GM23338 (cell line): ENCODE data around the gene RWDD4. TPM values are rescaled to one million over a fixed set of nuclear protein-coding genes. Genes with fewer than 3 reads are reported as not detected.

Source experiments
- ATAC-seq: fragments of 200-7000 bp; cut with Tn5 transposase; 3 replicates; pipeline ENCODE4 v1.9.1; 2020
- DNase-seq: peaks from one replicate; pipeline ENCODE4 v3.0.0-alpha.2; 2015; ENCODE audit warnings: low spot score
- H2AFZ ChIP-seq: fragments of 200-600 bp; sonication (generic); 2 replicates; pipeline ENCODE4 v1.8.0; 2016; ENCODE audit warnings: antibody characterized with exemption, mild to moderate bottlenecking, moderate library complexity
- H3F3A ChIP-seq: fragments of 200-600 bp; sonication (generic); replicated peaks from 2 replicates; pipeline ENCODE4 v1.8.0; 2017; ENCODE audit warnings: antibody characterized with exemption, mixed run types, low read depth
- H3K27ac ChIP-seq: fragments of 200-600 bp; sonication (generic); 2 replicates; pipeline ENCODE4 v1.6.1; 2016; ENCODE audit warnings: low read depth
- H3K27me3 ChIP-seq: fragments of 200-600 bp; sonication (generic); 2 replicates; pipeline ENCODE4 v1.8.0; 2016; ENCODE audit warnings: mild to moderate bottlenecking, mixed run types, moderate library complexity; ENCODE audit not compliant: insufficient read depth
- H3K36me3 ChIP-seq: fragments of 200-600 bp; sonication (generic); 2 replicates; pipeline ENCODE4 v1.8.0; 2016; ENCODE audit warnings: mild to moderate bottlenecking; ENCODE audit not compliant: insufficient read depth
- H3K4me1 ChIP-seq: fragments of 200-600 bp; sonication (generic); 2 replicates; pipeline ENCODE4 v1.8.0; 2016; ENCODE audit warnings: mild to moderate bottlenecking, moderate library complexity; ENCODE audit not compliant: insufficient read depth
- H3K4me2 ChIP-seq: fragments of 200-600 bp; sonication (generic); 2 replicates; pipeline ENCODE4 v1.7.1; 2017; ENCODE audit warnings: mixed run types
- H3K4me3 ChIP-seq: fragments of 200-600 bp; sonication (generic); 2 replicates; pipeline ENCODE4 v1.6.1; 2016; ENCODE audit warnings: mixed run types
- H3K79me2 ChIP-seq: fragments of 200-600 bp; sonication (generic); replicated peaks from 2 replicates; pipeline ENCODE4 v1.8.0; 2017; ENCODE audit warnings: mild to moderate bottlenecking; ENCODE audit not compliant: insufficient read depth
- H3K9me2 ChIP-seq: fragments of 200-600 bp; sonication (generic); 2 replicates; pipeline ENCODE4 v1.8.0; 2017; ENCODE audit not compliant: insufficient read depth
- H4K20me1 ChIP-seq: fragments of 200-600 bp; sonication (generic); replicated peaks from 2 replicates; pipeline ENCODE4 v1.8.0; 2017; ENCODE audit warnings: mild to moderate bottlenecking; ENCODE audit not compliant: insufficient read depth
- H3K27ac Mint-ChIP-seq: 2 replicates; pipeline ENCODE4 v1.8.0; 2020; ENCODE audit warnings: inconsistent platforms, mild to moderate bottlenecking, moderate library complexity, mixed read lengths
- H3K27me3 Mint-ChIP-seq: 3 replicates; pipeline ENCODE4 v1.8.0; 2022; ENCODE audit warnings: low read depth, mild to moderate bottlenecking, moderate library complexity, mixed read lengths, inconsistent platforms; ENCODE audit not compliant: insufficient read depth, poor library complexity
- H3K36me3 Mint-ChIP-seq: 3 replicates; pipeline ENCODE4 v1.8.0; 2021; ENCODE audit warnings: low read depth, mild to moderate bottlenecking, inconsistent platforms, moderate library complexity, mixed read lengths
- H3K4me1 Mint-ChIP-seq: 3 replicates; pipeline ENCODE4 v1.8.0; 2020; ENCODE audit warnings: mild to moderate bottlenecking, inconsistent platforms, mixed read lengths
- H3K4me3 Mint-ChIP-seq: 3 replicates; pipeline ENCODE4 v1.8.0; 2021; ENCODE audit warnings: moderate library complexity, mild to moderate bottlenecking, inconsistent platforms, mixed read lengths
- H3K9me3 Mint-ChIP-seq: 3 replicates; pipeline ENCODE4 v1.8.0; 2020; ENCODE audit warnings: moderate library complexity, mild to moderate bottlenecking, inconsistent platforms, mixed read lengths
- CREB1 ChIP-seq: fragments of 250-450 bp; sonication (Bioruptor Pico); IDR thresholded peaks from 2 replicates; pipeline ENCODE4 v1.5.0; 2020; ENCODE audit warnings: low read depth, mild to moderate bottlenecking, moderate library complexity
- EZH2 ChIP-seq: fragments of 200-600 bp; sonication (generic); IDR thresholded peaks from one replicate; pipeline ENCODE4 v1.8.0; 2017; ENCODE audit warnings: antibody characterized with exemption, mild to moderate bottlenecking, low read depth; ENCODE audit not compliant: unreplicated experiment
- EZH2phosphoT487 ChIP-seq: fragments of 200-600 bp; sonication (generic); IDR thresholded peaks from one replicate; pipeline ENCODE4 v1.8.1; 2018; ENCODE audit warnings: antibody characterized with exemption; ENCODE audit not compliant: unreplicated experiment
- NANOG ChIP-seq: IDR thresholded peaks from 2 replicates; pipeline ENCODE4 v1.6.1; 2016; ENCODE audit warnings: antibody characterized with exemption, borderline replicate concordance
- POLR2AphosphoS5 ChIP-seq: IDR thresholded peaks from 2 replicates; pipeline ENCODE4 v1.6.1; 2016; ENCODE audit warnings: antibody characterized with exemption, low read depth
- STAT1 ChIP-seq: IDR thresholded peaks from one replicate; pipeline ENCODE4 v1.6.1; 2016; ENCODE audit warnings: antibody characterized with exemption; ENCODE audit not compliant: unreplicated experiment
- ZNF114 ChIP-seq: fragments of 250-450 bp; sonication (Bioruptor Pico); IDR thresholded peaks from 2 replicates; pipeline ENCODE4 v1.5.0; 2020; ENCODE audit warnings: mild to moderate bottlenecking, moderate library complexity
- ZNF331 ChIP-seq: fragments of 250-450 bp; sonication (Bioruptor Pico); IDR thresholded peaks from 2 replicates; pipeline ENCODE4 v1.5.0; 2020; ENCODE audit warnings: low read depth, mild to moderate bottlenecking, moderate library complexity
- polyA plus RNA-seq: library from polyadenylated mRNA; unstranded; fragments of >200 nt; fragmentation: Nextera tagmentation; extraction: Ambion mirVana; gene quantifications from 2 replicates; pipeline ENCODE4 v1.2.1, GENCODE V29; 2016
- total RNA-seq: library from RNA; depleted of rRNA; stranded (reverse); fragments of >200 nt; shearing (Covaris generic); gene quantifications from 2 replicates; pipeline ENCODE4 v1.2.3, GENCODE V29; 2014
- TF ChIP-seq, protein P1 (sequence below): IDR thresholded peaks from 2 replicates; pipeline ENCODE4 v1.6.1; 2016; ENCODE audit warnings: antibody characterized with exemption
- TF ChIP-seq, protein P2 (sequence below), 2 experiments: fragments of 200-600 bp in 1 of 2; sonication (generic) in 1 of 2; conservative IDR thresholded peaks; 2 replicates each; pipeline versions ENCODE4 v1.5.1 to v1.6.1; 2016 to 2017; ENCODE audit warnings: antibody characterized with exemption in 2 of 2, low read depth in 2 of 2, mild to moderate bottlenecking in 2 of 2, moderate library complexity in 1 of 2
- TF ChIP-seq, protein P3 (sequence below): fragments of 250-450 bp; sonication (Bioruptor Pico); IDR thresholded peaks from 2 replicates; pipeline ENCODE4 v1.5.0; 2020; ENCODE audit warnings: mild to moderate bottlenecking, moderate library complexity
- TF ChIP-seq, protein P4 (sequence below): IDR thresholded peaks from one replicate; pipeline ENCODE4 v1.6.1; 2018; ENCODE audit warnings: antibody characterized with exemption; ENCODE audit not compliant: unreplicated experiment

RWDD4 gene
- total and polyA plus RNA-seq, 2 experiments from 2014 or later: 22.4 to 28.9 TPM

DNA sequence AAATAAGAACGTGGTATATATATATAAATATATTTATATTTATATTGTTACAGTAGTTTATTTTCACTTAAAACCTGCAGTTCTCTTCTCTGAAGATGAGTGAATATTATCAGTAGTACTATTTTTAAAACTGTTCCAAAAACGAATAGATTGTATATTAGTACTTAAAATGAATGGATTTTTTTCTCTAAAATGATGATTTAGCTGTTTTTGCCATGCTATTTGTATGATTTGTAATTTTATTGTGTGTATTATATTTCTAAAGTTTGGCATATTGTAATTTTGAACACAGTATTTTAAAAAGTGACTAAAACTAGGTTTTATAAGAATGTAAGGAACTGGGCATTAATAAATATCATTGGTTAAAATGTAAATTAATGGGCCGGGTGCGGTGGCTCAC, 22.1 kb upstream of the RWDD4 start (continued):
- TF ChIP-seq, protein P1, sequence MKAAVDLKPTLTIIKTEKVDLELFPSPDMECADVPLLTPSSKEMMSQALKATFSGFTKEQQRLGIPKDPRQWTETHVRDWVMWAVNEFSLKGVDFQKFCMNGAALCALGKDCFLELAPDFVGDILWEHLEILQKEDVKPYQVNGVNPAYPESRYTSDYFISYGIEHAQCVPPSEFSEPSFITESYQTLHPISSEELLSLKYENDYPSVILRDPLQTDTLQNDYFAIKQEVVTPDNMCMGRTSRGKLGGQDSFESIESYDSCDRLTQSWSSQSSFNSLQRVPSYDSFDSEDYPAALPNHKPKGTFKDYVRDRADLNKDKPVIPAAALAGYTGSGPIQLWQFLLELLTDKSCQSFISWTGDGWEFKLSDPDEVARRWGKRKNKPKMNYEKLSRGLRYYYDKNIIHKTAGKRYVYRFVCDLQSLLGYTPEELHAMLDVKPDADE: no peak
- TF ChIP-seq NANOG: no peak
- TF ChIP-seq STAT1: no peak

DNA sequence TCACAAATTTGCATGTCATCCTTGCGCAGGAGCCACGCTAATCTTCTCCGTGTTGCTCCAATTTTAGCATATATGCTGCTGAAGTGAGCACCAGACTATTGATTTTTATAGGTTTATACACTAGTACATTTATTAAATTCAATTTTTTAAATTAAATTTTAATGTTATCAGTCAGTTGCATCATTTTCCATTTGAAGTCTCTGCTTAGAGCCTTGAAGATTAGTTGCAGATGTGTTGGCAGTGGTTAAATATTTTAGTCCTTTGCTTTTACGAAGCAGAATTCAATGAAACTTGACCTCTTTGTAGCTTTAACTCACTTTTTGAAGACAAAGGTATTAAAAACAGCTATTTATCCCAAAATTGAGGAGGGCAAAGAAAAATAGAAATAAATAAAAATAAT, 16.6 kb upstream of the RWDD4 start:
- no peak overlapping the region for H3K27ac ChIP-seq
- no peaks in the 10 kb centered on the region for H3K9me2 ChIP-seq
- H3F3A ChIP-seq: no peaks in the 10 kb centered on the region
- Mint-ChIP-seq H3K4me3 (no peak overlapping the region), H3K9me3 (no peaks in the 10 kb centered on the region), H3K27ac (no peak overlapping the region), H3K4me1 (no peaks in the 10 kb centered on the region), H3K27me3 (no peaks in the 10 kb centered on the region), H3K36me3 (peaks cover 21% of the 10 kb centered on the region; the same call in 2 of the 3 replicates)
- H4K20me1 ChIP-seq: no peaks in the 10 kb centered on the region
- no peak overlapping the region for H2AFZ ChIP-seq
- no peak overlapping the region for H3K4me2 ChIP-seq
- H3K27me3 ChIP-seq: no peaks in the 10 kb centered on the region
- peaks cover 4% of the 10 kb centered on the region for H3K36me3 ChIP-seq
- no peaks in the 10 kb centered on the region for H3K79me2 ChIP-seq
- no peak overlapping the region for H3K4me3 ChIP-seq
- no peaks in the 10 kb centered on the region for H3K4me1 ChIP-seq
- ATAC-seq: no peak
- TF ChIP-seq, protein P1: no peak
- TF ChIP-seq POLR2AphosphoS5 (no peak), CREB1 (no peak), EZH2phosphoT487 (no peak), NANOG (no peak), ZNF331 (CRISPR knock-in tag) (no peak), STAT1 (no peak), ZNF114 (CRISPR knock-in tag) (no peak), EZH2 (no peak)
- TF ChIP-seq, protein P2, sequence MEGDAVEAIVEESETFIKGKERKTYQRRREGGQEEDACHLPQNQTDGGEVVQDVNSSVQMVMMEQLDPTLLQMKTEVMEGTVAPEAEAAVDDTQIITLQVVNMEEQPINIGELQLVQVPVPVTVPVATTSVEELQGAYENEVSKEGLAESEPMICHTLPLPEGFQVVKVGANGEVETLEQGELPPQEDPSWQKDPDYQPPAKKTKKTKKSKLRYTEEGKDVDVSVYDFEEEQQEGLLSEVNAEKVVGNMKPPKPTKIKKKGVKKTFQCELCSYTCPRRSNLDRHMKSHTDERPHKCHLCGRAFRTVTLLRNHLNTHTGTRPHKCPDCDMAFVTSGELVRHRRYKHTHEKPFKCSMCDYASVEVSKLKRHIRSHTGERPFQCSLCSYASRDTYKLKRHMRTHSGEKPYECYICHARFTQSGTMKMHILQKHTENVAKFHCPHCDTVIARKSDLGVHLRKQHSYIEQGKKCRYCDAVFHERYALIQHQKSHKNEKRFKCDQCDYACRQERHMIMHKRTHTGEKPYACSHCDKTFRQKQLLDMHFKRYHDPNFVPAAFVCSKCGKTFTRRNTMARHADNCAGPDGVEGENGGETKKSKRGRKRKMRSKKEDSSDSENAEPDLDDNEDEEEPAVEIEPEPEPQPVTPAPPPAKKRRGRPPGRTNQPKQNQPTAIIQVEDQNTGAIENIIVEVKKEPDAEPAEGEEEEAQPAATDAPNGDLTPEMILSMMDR (conservative IDR thresholded peaks at IDR 0.05; ENCODE audit: low read depth in 2 of 2): no peak
- TF ChIP-seq, protein P3, sequence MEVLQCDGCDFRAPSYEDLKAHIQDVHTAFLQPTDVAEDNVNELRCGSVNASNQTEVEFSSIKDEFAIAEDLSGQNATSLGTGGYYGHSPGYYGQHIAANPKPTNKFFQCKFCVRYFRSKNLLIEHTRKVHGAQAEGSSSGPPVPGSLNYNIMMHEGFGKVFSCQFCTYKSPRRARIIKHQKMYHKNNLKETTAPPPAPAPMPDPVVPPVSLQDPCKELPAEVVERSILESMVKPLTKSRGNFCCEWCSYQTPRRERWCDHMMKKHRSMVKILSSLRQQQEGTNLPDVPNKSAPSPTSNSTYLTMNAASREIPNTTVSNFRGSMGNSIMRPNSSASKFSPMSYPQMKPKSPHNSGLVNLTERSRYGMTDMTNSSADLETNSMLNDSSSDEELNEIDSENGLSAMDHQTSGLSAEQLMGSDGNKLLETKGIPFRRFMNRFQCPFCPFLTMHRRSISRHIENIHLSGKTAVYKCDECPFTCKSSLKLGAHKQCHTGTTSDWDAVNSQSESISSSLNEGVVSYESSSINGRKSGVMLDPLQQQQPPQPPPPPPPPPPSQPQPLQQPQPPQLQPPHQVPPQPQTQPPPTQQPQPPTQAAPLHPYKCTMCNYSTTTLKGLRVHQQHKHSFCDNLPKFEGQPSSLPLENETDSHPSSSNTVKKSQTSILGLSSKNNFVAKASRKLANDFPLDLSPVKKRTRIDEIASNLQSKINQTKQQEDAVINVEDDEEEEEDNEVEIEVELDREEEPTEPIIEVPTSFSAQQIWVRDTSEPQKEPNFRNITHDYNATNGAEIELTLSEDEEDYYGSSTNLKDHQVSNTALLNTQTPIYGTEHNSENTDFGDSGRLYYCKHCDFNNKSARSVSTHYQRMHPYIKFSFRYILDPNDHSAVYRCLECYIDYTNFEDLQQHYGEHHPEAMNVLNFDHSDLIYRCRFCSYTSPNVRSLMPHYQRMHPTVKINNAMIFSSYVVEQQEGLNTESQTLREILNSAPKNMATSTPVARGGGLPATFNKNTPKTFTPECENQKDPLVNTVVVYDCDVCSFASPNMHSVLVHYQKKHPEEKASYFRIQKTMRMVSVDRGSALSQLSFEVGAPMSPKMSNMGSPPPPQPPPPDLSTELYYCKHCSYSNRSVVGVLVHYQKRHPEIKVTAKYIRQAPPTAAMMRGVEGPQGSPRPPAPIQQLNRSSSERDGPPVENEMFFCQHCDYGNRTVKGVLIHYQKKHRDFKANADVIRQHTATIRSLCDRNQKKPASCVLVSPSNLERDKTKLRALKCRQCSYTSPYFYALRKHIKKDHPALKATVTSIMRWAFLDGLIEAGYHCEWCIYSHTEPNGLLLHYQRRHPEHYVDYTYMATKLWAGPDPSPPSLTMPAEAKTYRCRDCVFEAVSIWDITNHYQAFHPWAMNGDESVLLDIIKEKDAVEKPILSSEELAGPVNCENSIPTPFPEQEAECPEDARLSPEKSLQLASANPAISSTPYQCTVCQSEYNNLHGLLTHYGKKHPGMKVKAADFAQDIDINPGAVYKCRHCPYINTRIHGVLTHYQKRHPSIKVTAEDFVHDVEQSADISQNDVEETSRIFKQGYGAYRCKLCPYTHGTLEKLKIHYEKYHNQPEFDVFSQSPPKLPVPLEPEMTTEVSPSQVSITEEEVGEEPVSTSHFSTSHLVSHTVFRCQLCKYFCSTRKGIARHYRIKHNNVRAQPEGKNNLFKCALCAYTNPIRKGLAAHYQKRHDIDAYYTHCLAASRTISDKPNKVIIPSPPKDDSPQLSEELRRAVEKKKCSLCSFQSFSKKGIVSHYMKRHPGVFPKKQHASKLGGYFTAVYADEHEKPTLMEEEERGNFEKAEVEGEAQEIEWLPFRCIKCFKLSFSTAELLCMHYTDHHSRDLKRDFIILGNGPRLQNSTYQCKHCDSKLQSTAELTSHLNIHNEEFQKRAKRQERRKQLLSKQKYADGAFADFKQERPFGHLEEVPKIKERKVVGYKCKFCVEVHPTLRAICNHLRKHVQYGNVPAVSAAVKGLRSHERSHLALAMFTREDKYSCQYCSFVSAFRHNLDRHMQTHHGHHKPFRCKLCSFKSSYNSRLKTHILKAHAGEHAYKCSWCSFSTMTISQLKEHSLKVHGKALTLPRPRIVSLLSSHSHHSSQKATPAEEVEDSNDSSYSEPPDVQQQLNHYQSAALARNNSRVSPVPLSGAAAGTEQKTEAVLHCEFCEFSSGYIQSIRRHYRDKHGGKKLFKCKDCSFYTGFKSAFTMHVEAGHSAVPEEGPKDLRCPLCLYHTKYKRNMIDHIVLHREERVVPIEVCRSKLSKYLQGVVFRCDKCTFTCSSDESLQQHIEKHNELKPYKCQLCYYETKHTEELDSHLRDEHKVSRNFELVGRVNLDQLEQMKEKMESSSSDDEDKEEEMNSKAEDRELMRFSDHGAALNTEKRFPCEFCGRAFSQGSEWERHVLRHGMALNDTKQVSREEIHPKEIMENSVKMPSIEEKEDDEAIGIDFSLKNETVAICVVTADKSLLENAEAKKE: no peak
- TF ChIP-seq, protein P4, sequence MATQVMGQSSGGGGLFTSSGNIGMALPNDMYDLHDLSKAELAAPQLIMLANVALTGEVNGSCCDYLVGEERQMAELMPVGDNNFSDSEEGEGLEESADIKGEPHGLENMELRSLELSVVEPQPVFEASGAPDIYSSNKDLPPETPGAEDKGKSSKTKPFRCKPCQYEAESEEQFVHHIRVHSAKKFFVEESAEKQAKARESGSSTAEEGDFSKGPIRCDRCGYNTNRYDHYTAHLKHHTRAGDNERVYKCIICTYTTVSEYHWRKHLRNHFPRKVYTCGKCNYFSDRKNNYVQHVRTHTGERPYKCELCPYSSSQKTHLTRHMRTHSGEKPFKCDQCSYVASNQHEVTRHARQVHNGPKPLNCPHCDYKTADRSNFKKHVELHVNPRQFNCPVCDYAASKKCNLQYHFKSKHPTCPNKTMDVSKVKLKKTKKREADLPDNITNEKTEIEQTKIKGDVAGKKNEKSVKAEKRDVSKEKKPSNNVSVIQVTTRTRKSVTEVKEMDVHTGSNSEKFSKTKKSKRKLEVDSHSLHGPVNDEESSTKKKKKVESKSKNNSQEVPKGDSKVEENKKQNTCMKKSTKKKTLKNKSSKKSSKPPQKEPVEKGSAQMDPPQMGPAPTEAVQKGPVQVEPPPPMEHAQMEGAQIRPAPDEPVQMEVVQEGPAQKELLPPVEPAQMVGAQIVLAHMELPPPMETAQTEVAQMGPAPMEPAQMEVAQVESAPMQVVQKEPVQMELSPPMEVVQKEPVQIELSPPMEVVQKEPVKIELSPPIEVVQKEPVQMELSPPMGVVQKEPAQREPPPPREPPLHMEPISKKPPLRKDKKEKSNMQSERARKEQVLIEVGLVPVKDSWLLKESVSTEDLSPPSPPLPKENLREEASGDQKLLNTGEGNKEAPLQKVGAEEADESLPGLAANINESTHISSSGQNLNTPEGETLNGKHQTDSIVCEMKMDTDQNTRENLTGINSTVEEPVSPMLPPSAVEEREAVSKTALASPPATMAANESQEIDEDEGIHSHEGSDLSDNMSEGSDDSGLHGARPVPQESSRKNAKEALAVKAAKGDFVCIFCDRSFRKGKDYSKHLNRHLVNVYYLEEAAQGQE: no peak
- DNase-seq: no peak
